ENCODE measurements around the gene ACACA. TPM values are rescaled to one million over a fixed set of nuclear protein-coding genes. Genes with fewer than 3 reads are reported as not detected.

Gene ACACA
- total RNA-seq, 1 donor from 2014 or later, result 42.4 TPM

DNA sequence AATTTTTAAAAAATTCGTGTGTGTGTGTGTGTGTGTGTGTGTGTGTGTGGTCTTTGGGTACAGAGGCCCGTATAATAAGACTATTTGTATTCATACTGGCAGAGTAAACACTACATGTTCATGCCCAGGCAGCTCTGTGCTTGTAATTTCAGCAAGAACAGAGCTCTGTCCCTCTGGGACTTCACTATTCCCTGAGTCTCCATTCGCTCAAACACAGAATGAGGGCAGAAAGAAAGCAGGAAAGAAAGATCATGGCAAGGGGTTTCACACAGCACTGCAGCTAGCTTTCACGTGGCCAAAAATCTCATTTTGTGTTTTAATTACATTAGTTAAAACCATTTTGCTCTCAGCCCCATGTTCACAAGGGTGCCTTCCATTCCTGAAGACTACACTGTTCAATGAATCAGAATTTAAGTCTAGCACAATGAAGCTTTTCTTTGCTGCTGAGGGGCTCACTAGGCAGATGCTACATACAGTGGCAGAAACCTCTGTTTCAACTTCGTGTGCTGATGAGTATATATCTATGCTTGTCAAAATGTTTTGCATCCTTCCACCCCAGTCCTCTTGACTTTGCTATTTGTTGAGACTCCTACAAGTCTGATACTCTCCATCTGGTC lies 229.3 kb downstream of the ACACA start:
- POLR2A ChIA-PET, result no interaction called here
- no peak overlapping the region for H3K4me3 Mint-ChIP-seq
- no peak overlapping the region for H3K27ac Mint-ChIP-seq
- no peaks in the 10 kb centered on the region for H3K4me1 Mint-ChIP-seq
- ATAC-seq (ENCODE audit: low read depth) (no peak), DNase-seq (no peak)
- CTCF ChIA-PET, result no interaction called here
- no peaks in the 10 kb centered on the region for H3K9me3 Mint-ChIP-seq
- intact Hi-C loops (cut with micrococcal nuclease), result no loop called here
- peaks cover 55% of the 10 kb centered on the region for H3K36me3 Mint-ChIP-seq (ENCODE audit: low read depth)
- TF ChIP-seq, protein P1, sequence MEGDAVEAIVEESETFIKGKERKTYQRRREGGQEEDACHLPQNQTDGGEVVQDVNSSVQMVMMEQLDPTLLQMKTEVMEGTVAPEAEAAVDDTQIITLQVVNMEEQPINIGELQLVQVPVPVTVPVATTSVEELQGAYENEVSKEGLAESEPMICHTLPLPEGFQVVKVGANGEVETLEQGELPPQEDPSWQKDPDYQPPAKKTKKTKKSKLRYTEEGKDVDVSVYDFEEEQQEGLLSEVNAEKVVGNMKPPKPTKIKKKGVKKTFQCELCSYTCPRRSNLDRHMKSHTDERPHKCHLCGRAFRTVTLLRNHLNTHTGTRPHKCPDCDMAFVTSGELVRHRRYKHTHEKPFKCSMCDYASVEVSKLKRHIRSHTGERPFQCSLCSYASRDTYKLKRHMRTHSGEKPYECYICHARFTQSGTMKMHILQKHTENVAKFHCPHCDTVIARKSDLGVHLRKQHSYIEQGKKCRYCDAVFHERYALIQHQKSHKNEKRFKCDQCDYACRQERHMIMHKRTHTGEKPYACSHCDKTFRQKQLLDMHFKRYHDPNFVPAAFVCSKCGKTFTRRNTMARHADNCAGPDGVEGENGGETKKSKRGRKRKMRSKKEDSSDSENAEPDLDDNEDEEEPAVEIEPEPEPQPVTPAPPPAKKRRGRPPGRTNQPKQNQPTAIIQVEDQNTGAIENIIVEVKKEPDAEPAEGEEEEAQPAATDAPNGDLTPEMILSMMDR (IDR thresholded peaks at IDR 0.05), result no peak
- H3K27me3 Mint-ChIP-seq, result no peaks in the 10 kb centered on the region

DNA sequence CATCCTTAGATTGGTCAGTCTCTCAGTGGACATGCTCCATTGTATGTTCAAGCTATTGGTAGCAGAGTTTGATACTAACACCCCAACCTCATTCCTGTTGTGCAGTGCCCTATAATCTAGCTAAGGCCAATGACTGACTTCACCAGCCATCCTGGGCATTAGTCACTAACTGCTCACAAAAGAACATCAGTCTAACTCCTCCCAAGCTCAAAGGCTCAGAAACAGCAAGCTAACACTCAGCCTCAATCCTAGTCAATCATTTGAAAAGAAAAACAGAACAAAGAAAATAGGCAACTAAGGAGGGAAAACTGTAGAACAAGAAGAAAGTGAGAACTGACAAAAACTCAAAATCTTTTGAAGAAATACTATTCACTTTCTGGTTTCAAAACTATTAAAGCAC lies 229.9 kb downstream of the ACACA start:
- intact Hi-C loops (cut with micrococcal nuclease), result no loop called here
- peaks cover 55% of the 10 kb centered on the region for H3K36me3 Mint-ChIP-seq (ENCODE audit: low read depth)
- ATAC-seq (ENCODE audit: low read depth), result no peak

DNA sequence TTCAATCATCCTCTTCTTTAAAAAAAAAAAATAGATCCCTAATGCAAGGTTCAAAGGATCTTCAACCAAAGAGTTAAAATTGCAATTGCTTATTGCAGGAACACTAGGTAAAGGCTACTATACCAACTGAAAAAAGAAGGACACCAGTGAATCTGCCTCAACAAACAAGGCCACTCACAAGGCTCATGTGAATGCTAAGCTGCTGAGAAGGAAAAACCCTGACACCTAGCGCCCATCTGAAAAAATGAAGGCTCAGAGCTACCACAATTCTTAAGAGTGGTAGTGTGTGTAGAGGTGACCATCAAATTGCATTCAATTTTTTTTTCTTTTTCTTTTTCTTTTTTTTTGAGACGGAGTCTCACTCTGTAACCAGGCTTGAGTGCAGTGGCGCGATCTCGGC lies 232.4 kb downstream of the ACACA start:
- no peak overlapping the region for H3K27ac Mint-ChIP-seq
- H3K36me3 Mint-ChIP-seq (ENCODE audit: low read depth), result peaks cover 42% of the 10 kb centered on the region
- ChIA-PET POLR2A (no interaction called here), CTCF (no interaction called here)
- no peak for DNase-seq
- no peaks in the 10 kb centered on the region for H3K27me3 Mint-ChIP-seq
- no peaks in the 10 kb centered on the region for H3K9me3 Mint-ChIP-seq
- TF ChIP-seq, protein P1 (IDR thresholded peaks at IDR 0.05), result no peak
- H3K4me3 Mint-ChIP-seq, result no peak overlapping the region
- intact Hi-C loops (cut with micrococcal nuclease), result no loop called here
- ATAC-seq (ENCODE audit: low read depth), result no peak
- H3K4me1 Mint-ChIP-seq, result no peaks in the 10 kb centered on the region

More for the DNA sequence above, 229.9 kb downstream of the ACACA start:
- Mint-ChIP-seq H3K27me3 (no peaks in the 10 kb centered on the region), H3K4me3 (no peak overlapping the region), H3K27ac (no peak overlapping the region), H3K4me1 (no peaks in the 10 kb centered on the region), H3K9me3 (no peaks in the 10 kb centered on the region)
- CTCF ChIA-PET, result no interaction called here
- TF ChIP-seq, protein P1 (IDR thresholded peaks at IDR 0.05), result no peak
- POLR2A ChIA-PET, result no interaction called here
- no peak for DNase-seq

DNA sequence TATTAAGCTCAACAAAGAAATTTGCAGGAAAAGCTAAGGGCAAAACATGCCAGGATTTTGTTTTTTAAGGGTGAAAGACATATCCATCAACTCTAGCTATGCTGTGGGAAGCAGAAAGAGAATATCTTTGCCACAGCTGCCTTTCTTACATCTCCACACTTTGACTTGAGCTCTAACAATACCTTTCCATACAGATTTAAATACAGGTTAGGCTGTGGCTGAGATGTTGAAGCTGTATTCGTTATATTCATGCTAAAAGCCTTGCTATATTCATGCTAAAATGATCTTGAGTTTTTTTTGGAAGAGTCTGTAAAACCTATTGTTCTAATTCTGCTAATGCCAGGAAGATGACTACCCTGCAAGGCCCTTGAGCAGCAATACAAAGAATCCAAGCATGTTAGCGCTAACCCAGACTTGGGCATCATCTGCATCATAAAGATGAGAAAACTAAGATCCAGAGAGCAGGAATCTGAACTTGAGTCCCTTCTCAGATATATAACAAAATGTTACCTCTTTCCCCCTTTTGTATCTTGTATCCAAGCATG lies 235.7 kb downstream of the ACACA start:
- intact Hi-C loops (cut with micrococcal nuclease), result no loop called here
- Mint-ChIP-seq H3K36me3 (ENCODE audit: low read depth) (peaks cover 14% of the 10 kb centered on the region), H3K27ac (no peak overlapping the region), H3K27me3 (no peaks in the 10 kb centered on the region), H3K9me3 (no peaks in the 10 kb centered on the region), H3K4me1 (no peaks in the 10 kb centered on the region), H3K4me3 (no peak overlapping the region)
- DNase-seq, result no peak
- CTCF ChIA-PET, result no interaction called here
- TF ChIP-seq, protein P1 (IDR thresholded peaks at IDR 0.05), result no peak
- POLR2A ChIA-PET, result no interaction called here
- no peak for ATAC-seq (ENCODE audit: low read depth)

DNA sequence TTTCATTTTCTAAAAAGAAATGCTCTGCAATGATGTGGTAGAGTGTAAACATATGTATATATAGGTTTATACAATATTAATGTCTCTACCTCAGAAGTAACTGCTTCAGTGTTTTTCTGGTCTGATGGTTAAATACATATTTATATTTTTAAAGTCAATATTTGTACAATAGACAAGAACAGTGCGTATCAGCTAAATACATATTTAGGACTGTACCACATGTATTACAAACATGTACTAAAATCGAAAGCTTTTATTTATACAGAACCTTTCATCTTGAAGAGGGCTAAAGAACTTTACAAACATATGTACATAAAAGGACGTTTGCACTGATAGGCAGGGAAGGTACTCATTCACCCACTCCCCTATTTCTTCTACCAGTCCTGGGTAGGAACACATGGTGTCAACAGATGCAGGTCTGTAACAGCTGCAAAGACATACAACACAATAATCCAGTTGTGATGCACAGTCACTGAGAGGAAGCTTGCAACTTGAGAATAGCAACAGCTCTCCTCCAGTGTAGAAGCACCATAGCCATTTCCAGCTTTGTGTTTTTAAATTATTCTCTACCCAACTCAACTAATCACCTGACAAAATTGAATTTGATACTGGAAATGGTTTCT lies 237.8 kb downstream of the ACACA start:
- TF ChIP-seq, protein P1 (IDR thresholded peaks at IDR 0.05), result no peak
- Mint-ChIP-seq H3K9me3 (no peaks in the 10 kb centered on the region), H3K27ac (no peak overlapping the region), H3K27me3 (no peaks in the 10 kb centered on the region), H3K36me3 (ENCODE audit: low read depth) (peaks cover 4% of the 10 kb centered on the region), H3K4me1 (no peaks in the 10 kb centered on the region), H3K4me3 (no peak overlapping the region)
- ChIA-PET CTCF (no interaction called here), POLR2A (no interaction called here)
- intact Hi-C loops (cut with micrococcal nuclease), result no loop called here
- DNase-seq (no peak), ATAC-seq (ENCODE audit: low read depth) (no peak)
